SK-N-MC (cell line): Measurements from ENCODE around the gene TMEM40.
"Not testable (repeated sequence)": the region's sequence is repeated elsewhere in the genome, so short reads cannot be mapped to it uniquely, and the experiment has no call there.

Experiments
- DNase-seq: peaks from one replicate; pipeline ENCODE4 v3.0.0-alpha.2; 2011; ENCODE audit warnings: low read depth, low spot score
- H3K27ac ChIP-seq: fragments of 200-600 bp; sonication (generic); 2 replicates; pipeline ENCODE4 v1.5.1; 2016; ENCODE audit warnings: mixed run types
- H3K36me3 ChIP-seq: fragments of 200-600 bp; sonication (generic); 2 replicates; pipeline ENCODE4 v1.6.1; 2017; ENCODE audit warnings: antibody characterized with exemption, low read length, mixed read lengths; ENCODE audit not compliant: insufficient read depth
- H3K4me3 ChIP-seq: fragments of 200-600 bp; sonication (generic); 2 replicates; pipeline ENCODE4 v1.5.1; 2016
- H3K9ac ChIP-seq: fragments of 200-600 bp; sonication (generic); 2 replicates; pipeline ENCODE4 v1.8.0; 2017; ENCODE audit warnings: mixed run types, mixed read lengths; ENCODE audit not compliant: insufficient read length
- H3K9me3 ChIP-seq: fragments of 200-600 bp; sonication (generic); 2 replicates; pipeline ENCODE4 v1.6.1; 2017; ENCODE audit warnings: low read depth, mild to moderate bottlenecking, antibody characterized with exemption, low read length, moderate library complexity, mixed read lengths
- EZH2 ChIP-seq: fragments of 200-600 bp; sonication (generic); IDR thresholded peaks from one replicate; pipeline ENCODE4 v1.6.1; 2017; ENCODE audit warnings: antibody characterized with exemption
- FOXP2 ChIP-seq: optimal IDR thresholded peaks from 2 replicates; pipeline ENCODE3; 2011; ENCODE audit warnings: mild to moderate bottlenecking, moderate library complexity; ENCODE audit not compliant: insufficient read depth; ENCODE audit errors: extremely low read length, control extremely low read depth
- POLR2AphosphoS5 ChIP-seq: IDR thresholded peaks from 2 replicates; pipeline ENCODE4 v1.6.1; 2012; ENCODE audit warnings: mild to moderate bottlenecking, low read depth, low read length, borderline replicate concordance

Gene TMEM40

GRCh38 chr3:12780751-12781150 lies 21.7 kb upstream of the TMEM40 start:
- no peak for DNase-seq
- Histone ChIP-seq H3K36me3 (no peaks in the 10 kb centered on the region), H3K27ac (no peak overlapping the region), H3K4me3 (no peak overlapping the region), H3K9me3 (no peaks in the 10 kb centered on the region), H3K9ac (no peak overlapping the region)
- TF ChIP-seq FOXP2 (no peak), EZH2 (no peak), POLR2AphosphoS5 (no peak)

- Histone ChIP-seq H3K27ac (no peak overlapping the region), H3K4me3 (no peak overlapping the region), H3K36me3 (no peaks in the 10 kb centered on the region), H3K9me3 (no peaks in the 10 kb centered on the region), H3K9ac (no peak overlapping the region)
- no peak for DNase-seq
- TF ChIP-seq POLR2AphosphoS5 (no peak), FOXP2 (no peak), EZH2 (no peak)
These were observed 18.1 kb upstream of the TMEM40 start for GRCh38 chr3:12777171-12777570.

GRCh38 chr3:12775970-12776369 lies 16.9 kb upstream of the TMEM40 start:
- H3K9ac ChIP-seq, H3K9me3 ChIP-seq, H3K27ac ChIP-seq, H3K4me3 ChIP-seq, DNase-seq, H3K36me3 ChIP-seq: not testable (repeated sequence)

GRCh38 chr3:12775226-12775625 lies 16.2 kb upstream of the TMEM40 start:
- Histone ChIP-seq H3K27ac (no peak overlapping the region), H3K4me3 (no peak overlapping the region), H3K9ac (no peak overlapping the region), H3K9me3 (no peaks in the 10 kb centered on the region), H3K36me3 (no peaks in the 10 kb centered on the region)
- no peak for DNase-seq
- no peak for TF ChIP-seq FOXP2
- no peak for TF ChIP-seq POLR2AphosphoS5
- no peak for TF ChIP-seq EZH2

- no peak overlapping the region for H3K4me3 ChIP-seq
- TF ChIP-seq FOXP2: no peak
- TF ChIP-seq EZH2: no peak
- no peak for TF ChIP-seq POLR2AphosphoS5
- no peak overlapping the region for H3K9ac ChIP-seq
- no peak for DNase-seq
- H3K27ac ChIP-seq: no peak overlapping the region
- H3K9me3 ChIP-seq: no peaks in the 10 kb centered on the region
- H3K36me3 ChIP-seq: no peaks in the 10 kb centered on the region
These were observed 15.6 kb upstream of the TMEM40 start for GRCh38 chr3:12774619-12775018.

- Histone ChIP-seq H3K4me3 (no peak overlapping the region), H3K9me3 (no peaks in the 10 kb centered on the region)
- no peak for DNase-seq
These were observed 14.6 kb upstream of the TMEM40 start for GRCh38 chr3:12773710-12774086.

GRCh38 chr3:12773030-12773709 lies 14.1 kb upstream of the TMEM40 start:
- no peaks in the 10 kb centered on the region for H3K36me3 ChIP-seq
- H3K9ac ChIP-seq: no peak overlapping the region
- TF ChIP-seq EZH2: no peak

More at GRCh38 chr3:12773710-12774086, 14.6 kb upstream of the TMEM40 start:
- Histone ChIP-seq H3K36me3 (no peaks in the 10 kb centered on the region), H3K9ac (no peak overlapping the region), H3K27ac (no peak overlapping the region)
- TF ChIP-seq POLR2AphosphoS5 (no peak), EZH2 (no peak), FOXP2 (no peak)

GRCh38 chr3:12772462-12772861 lies 13.4 kb upstream of the TMEM40 start:
- Histone ChIP-seq H3K36me3 (no peaks in the 10 kb centered on the region), H3K9ac (no peak overlapping the region), H3K9me3 (no peaks in the 10 kb centered on the region), H3K4me3 (no peak overlapping the region), H3K27ac (no peak overlapping the region)
- DNase-seq: no peak
- no peak for TF ChIP-seq FOXP2
- no peak for TF ChIP-seq EZH2
- no peak for TF ChIP-seq POLR2AphosphoS5

More at GRCh38 chr3:12773030-12773709, 14.1 kb upstream of the TMEM40 start:
- no peaks in the 10 kb centered on the region for H3K9me3 ChIP-seq
- no peak overlapping the region for H3K4me3 ChIP-seq
- DNase-seq: no peak
- no peak overlapping the region for H3K27ac ChIP-seq

GRCh38 chr3:12771236-12771635 lies 12.2 kb upstream of the TMEM40 start:
- Histone ChIP-seq H3K4me3 (no peak overlapping the region), H3K36me3 (no peaks in the 10 kb centered on the region), H3K27ac (no peak overlapping the region), H3K9me3 (no peaks in the 10 kb centered on the region), H3K9ac (no peak overlapping the region)
- DNase-seq: no peak
- no peak for TF ChIP-seq POLR2AphosphoS5
- TF ChIP-seq FOXP2: no peak
- no peak for TF ChIP-seq EZH2

- DNase-seq: no peak
- TF ChIP-seq FOXP2 (no peak), EZH2 (no peak), POLR2AphosphoS5 (no peak)
- H3K9ac ChIP-seq: no peak overlapping the region
- H3K27ac ChIP-seq: no peak overlapping the region
- H3K4me3 ChIP-seq: no peak overlapping the region
- H3K36me3 ChIP-seq: no peaks in the 10 kb centered on the region
- H3K9me3 ChIP-seq: no peaks in the 10 kb centered on the region
These were observed 10.7 kb upstream of the TMEM40 start for GRCh38 chr3:12769761-12770160.
